ENCODE results near the gene HK3.

Gene HK3

DNA sequence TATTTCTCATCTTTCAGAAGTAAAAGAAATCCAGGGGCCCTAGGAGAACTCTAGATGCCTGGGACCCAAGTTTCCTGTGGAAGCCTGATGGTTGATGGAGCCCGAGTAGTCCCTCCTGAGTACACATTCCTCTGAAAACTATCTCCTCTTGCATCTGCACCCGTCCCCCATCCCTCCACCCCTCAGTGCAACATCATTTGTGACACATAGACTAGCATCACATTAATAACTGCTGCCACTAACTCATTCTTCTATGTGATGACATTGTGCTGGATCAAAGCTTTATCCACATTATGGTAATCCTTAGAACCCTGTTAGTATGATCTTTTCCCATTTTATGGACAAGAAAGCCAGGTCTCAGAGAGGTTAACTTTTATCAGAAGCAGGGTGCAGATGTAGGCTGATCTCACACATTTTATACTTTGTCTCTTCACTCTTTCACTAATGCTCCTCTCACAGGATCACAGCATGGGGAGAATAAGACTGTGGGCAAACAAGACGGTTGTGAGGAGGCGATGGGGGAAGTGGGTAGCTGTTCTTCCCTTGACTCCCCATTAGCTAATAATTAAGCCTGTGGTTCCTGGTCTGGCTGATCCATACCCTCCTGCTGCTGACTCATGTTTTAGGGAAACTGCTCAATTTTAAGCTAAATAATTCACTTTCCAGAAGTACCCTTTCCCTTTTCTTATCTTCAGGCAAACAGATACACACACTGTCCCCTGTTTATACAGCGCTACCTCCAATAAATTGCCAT, 3.9 kb upstream of the HK3 start:
- DNase-seq: no peak

DNA sequence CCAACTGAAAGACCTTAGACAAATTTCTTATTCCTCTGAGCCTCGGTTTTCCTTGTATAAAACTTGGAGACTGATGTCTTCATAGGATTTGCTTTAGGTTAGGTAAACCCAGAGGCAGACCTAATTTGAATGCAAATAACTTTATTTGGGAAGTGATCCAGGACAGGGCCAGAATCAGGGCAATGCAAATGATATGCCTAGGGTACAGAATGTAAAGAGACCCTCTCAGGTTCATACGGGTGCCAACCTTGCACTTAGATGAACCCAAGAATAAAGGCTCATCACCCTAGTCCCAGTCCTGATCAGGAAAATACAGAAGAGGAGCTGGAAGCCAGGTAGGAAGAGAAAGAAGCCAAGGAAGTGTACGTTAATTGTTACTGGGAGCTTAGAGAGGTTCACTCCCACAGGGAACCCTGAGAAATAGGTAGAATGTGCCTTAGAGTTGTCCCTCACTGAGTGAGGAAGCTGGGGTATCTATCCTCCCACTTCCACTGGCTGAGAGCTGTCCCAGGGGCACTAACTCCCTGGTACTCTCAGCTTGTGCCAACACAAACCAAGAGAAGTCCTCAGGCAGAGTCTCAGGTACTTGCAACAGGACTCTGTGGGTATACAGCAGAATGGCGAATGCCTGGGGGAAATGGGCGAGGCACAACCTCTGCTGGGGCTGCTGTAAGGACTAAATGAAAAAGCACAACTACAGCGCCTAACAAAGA, 3.1 kb upstream of the HK3 start:
- DNase-seq: no peak

DNA sequence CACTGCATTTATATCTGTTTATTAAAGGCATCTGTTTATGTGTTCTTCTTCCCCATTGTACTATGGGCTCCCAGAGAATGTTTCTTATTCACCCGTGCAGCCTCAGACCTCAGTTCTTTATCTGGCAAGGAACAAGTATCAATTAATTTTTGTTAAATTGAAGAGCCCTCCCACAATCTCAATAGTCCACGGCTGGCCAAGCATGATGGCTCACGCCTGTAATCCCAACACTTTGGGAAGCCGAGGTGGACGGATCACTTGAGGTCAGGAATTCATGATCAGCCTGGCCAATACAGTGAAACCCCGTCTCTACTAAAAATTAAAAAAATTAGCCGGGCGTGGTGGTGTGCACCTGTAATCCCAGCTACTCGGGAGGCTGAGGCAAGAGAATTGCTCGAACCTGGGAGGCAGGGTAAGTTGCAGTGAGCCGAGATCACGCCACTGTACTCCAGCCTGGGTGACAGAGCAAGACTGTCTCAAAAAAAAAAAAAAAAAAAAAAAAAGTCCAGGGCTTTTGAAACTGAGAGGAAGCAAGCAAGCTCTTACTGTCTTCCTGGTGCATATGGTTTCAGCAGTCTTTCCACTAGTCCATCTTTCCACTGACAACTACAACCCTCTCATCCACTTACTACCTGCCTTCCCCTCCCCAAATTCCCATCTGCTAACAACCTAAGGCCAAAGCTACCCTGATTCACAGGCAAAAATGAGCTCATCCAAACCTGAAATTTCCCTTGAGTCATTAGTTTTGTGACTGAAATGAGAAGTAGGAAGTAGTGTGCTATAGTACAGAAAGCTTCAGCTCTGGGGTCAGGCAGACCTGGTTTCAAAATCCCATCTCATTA, 2.3 kb upstream of the HK3 start:
- no peak for DNase-seq

DNA sequence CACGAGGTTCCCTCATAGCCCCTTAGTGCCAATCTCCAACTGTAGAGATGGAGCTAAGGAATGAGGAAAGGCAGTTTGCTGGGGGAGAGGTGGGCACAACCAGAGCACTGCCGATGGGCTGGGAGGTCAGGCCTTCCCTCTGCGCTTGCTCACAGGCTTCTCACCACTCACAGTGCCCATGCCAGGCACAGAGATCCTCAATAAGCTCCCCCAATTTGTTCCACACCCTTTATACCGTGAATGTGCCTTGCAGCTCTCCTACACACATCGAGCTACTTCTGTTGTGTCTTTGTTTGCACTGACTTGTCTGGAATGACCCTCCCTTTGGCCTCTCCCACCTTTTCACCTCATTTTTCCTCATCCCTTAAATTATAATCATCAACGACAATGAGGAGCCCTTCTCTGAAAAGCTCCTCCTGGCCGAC, 1.6 kb upstream of the HK3 start:
- DNase-seq: no peak

DNA sequence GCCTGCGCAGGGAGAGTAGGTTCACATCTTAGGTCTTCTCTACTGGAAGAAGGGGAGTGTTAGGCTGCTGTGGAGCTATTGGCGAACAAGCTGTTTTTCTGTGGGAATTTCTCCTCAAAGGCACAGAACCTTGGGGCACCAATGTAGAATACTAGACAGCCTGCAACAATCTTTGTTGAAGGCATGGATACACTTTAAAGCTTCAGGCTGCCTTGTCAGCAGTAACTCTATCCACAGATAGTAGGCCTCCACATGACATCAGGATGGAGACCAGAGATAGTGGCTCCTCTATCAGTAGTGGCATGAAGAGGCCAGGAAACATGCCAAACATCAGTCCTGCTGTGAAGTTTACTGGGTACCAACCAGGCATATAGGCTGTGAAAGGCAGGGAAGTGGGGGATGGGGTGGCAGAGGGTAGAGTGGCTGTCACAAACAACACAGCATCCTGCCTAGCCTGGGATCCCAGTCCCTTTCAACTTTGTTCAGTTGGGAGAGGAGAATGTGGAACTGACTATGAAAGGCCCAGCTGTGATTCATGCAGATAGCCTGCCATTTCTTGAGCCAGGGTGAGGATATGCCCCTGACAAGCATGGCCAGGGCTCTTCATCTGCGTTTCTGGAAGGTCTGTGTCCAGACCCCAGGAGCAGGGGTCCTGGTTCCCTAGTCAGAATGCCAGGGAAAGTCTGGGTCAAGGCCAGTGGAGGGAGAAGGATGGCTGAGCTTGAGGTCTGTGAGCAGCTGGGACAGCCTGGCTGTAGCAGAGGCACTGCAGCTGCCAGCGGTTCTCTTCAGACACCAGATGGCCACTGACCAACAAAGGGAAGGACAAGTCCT, 1.0 kb upstream of the HK3 start:
- DNase-seq: no peak

DNA sequence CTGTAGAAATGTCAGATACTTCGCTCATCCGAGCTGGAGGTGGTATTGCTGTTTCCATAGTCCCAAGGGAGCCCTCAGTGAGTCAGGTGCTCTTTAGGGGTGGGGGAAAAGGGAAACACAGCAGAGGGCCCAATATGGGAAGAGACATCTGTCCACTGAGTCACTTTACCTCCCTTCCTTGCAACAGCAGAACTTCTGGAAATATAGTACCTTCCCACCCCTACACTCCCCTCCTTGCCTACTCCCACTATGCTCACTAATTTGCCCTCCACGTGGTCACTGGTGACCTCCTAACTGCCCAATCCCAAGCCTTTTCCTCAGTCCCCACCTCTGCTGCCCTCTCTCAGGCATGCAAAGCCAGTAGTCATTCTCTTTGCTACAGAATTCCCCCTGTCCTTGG, 1.9 kb downstream of the HK3 start:
- DNase-seq: no peak

DNA sequence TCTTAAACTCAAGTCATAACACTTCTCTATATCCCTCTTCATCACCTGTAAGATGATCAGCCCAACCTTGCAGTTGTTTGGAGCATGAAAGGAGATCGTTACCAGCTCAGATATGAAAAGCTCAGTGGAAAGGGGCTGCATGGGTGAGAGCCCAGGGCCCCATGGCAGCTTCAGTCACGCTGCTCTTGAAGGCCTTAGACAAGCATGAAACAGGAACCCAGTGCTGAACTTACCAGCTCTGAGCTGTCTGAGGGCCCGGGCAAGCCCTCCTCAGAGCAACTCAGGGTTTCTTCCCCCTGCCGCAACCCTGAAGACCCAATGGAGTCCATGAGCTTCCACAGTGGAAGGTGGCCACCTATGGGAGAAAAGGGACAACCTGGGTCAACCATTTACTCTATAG, 3.3 kb downstream of the HK3 start:
- DNase-seq: no peak

DNA sequence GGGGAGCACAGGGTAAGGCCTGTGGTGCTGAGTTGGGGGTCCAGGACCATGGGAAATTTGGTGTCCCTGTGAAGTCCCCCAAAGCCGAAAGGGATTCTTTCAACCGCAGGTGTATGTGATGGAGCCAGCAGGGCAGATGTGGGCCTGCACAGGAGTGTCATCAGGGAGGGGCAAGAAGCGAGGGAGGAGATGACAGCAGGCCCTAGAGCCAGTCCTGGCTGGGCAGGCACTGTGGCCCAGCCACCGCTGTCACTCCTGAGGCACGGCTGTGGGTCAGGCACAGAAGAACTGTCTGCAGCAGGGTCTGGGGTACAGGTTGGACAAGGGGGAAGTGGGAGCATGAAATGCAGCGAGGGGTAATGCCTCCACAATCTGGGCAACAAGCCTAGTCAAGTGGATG, 4.8 kb downstream of the HK3 start:
- DNase-seq: no peak

DNA sequence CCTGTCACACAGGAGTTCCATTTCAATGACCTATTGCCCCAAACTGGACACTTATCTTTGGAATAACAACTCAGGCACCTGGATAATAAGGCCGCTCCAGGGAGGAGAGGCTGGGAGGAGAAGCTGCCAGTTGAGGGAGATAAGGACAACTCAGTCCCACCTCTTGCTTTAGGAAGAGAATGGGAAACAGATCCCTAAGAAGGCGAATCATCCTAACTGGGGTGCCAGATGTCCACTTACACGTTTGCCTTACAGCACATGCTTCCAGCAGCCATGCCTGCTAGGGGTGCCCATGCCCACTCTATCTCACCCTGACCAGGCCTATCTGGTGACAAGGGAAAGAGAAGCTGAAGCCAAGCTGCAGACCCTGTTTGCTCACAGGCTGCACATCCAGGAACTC, 6.5 kb downstream of the HK3 start:
- DNase-seq: no peak

DNA sequence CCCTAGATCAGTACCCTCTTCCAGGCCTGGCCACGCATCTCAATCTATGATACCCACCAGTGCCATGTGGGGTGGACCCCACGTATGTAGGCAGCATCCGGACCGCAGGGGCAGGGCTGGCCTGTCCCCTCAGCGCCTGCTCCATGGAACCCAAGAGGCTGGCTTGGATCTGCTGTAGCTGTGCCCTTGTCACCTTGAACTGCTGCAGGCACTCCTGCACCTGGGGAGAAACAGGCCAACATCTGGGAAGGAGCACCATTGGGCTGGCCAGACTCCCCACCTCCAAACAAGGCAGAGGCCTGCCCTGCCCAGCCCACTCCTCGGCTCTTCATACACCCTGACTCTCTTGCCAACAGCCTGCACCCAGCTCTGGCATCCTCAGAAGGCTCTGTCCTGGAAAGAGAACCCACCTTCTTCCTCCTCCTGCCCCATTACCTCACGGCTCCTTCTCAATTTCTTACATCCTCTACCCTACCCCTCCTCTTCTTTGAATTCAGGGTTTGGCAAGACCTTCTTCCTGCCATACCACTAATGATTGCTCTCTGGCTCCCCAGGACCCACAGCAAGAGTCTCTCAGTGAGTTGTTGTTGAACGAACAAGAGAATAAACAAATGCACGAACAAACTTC, 7.7 kb downstream of the HK3 start:
- DNase-seq: no peak

DNA sequence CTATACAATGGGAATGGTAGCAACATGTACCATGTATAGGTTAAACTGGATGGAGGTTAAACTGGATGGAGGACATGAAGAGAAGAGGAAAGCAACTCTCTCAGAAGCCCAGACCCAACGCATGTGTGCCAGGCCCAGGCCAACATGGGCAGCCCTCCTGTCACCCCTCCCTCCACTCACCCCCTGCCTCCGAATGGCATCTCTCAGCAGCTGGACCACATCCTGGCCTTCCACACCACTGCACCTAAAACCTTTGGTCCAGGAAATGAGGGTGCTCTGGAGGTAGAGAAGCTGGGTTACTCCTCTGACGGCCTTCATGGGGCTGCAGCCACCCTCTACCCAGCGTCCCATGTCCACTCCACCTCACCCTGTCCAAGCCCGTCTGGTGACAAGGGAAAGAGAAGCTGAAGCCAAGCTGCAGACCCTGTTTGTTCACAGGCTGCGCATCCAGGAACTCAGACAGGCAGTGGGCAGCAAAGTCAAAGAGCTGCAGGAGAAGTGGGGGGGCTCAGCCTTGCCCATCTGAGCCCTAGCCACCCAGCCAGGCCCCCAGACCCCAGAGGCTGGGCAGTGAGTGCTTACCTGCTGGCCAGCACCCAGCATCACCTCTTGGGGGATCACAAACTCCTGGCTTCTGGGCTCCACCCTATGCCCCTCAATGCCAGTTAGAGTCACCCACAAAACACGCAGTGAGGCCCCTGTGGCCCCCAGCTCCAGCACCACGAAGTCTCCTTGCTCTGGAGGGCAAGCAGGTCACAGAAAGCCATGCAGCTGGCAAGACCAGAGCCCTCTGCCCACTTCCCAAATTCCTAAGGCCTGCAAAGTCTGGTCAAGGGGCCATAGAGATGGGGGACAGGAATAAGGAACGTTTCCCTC, 8.5 kb downstream of the HK3 start:
- no peak for DNase-seq

DNA sequence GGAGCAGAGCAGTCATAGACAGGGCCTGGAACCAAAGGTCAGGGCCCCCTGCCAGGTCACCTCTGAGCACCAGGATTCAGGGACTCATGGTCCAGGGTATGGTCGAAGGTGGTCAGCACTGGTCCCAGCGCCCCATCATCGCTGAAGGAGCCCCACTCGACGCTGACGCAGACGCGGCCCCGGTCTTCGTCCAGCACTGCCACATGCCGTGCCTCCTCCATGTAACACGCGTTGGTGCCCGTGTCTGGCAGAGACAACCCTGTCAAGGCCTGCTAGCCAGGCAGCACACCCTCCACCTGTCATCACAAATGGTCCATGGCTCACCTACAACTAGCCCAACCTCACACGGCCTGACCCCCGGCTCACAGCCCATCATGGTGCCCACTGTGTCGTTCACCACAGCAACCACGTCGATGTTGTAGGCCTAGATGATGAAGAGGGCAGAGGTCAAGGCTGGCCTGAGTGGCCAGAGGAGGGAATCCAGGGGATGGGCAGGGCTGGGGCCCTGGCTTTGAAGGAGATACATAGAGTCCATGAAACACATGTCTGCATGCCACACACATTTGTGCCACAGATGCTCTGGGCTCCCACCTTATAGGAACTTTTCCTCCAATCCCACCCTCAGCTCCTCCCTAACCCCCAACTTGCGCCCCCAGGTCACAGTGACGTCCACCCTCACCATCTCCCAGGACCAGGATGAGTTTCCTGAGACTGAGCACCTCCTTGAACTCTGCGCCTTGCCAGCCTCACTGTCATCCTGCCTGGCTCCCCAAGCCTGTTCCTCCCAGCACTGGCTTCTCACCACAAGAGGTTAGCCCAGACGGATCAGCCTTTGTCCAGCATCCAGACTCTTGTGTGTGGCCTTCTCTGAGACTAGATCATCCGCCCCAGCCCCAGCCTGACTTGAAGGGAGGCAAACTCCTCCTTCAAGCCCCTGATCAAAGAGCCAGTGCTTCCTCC, 9.5 kb downstream of the HK3 start:
- no peak for DNase-seq

DNA sequence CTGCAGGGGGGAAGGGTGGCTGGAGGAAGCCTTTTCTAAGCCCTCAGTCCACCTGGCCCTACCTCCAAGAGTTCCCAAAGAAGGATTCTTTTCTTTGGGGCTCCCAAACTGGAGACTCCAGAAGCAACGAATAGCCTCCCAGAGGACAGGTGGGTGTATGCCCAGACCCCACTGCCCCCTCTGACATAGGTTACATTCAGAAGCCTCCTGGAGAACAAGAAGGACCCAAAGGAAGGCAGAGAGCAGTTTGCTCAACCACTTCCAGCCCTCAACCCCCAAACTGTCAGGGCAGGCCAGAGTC, 10.3 kb downstream of the HK3 start:
- no peak for DNase-seq

DNA sequence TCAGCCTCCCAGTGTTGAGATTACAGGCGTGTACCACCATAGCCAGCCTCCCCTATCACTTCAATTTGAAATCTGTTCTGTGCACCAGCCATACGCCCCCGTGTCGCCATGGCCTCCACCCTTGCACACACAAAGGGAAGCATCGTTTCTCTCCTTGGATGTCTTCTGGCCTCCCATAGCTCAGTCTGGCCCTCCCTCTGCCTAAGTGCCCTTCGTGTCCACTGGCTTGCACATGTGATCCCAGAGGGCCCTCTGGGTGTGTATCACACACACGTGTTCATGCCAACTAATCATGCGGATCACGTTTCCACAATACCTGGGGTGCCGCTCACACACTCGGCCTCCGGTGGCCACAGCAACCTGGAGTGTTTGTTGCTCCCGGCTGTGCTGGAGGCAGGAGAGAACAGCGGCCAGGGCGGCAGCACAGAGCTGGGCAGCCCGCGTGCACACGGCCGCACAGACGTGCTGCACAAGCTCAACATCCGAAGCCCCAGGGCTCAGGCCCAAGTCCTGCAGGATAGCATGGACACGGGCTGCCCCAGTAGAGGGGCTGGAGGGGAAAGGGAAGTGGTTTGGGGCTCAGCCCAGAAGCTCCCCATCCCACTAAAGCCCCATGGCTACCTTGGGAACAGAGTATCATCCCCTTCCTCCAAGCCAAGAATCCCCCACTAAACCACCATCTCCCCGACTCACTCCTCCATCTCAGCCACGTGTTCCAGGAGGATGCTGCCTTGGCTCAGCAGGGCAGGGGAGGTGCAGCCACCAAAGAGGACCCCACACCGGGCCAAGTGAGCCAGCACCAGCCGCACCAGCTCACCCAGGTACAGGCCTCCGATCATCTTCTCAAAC, 10.9 kb downstream of the HK3 start:
- DNase-seq: no peak

DNA sequence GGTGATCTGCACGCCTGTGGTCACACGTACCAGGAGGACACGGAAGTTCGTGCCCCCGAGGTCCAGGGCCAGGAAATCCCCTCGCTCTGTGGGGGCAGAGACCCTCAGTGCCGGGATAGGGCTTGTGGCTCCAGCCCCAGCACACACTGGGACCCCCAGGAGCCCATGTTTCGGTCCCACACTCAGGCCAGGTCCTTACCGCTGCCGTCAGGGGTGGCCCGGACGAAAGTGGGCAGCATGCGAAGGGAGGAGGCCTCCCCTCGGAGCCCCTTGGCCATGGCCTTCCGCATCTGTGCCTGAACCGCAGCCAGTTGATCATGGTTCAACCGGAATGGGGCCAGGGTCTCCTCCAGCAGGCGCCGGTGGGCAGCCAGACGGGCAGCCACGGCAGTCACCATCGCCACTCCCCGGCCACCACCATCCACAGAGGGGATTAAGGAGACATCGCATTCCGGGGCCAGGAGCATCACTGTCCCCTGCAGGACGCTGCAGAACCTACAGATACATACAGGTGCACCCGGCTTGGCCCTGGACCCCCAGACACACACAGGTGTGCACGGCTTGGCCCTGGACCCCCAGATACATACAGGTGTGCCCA, 11.8 kb downstream of the HK3 start:
- DNase-seq: no peak

DNA sequence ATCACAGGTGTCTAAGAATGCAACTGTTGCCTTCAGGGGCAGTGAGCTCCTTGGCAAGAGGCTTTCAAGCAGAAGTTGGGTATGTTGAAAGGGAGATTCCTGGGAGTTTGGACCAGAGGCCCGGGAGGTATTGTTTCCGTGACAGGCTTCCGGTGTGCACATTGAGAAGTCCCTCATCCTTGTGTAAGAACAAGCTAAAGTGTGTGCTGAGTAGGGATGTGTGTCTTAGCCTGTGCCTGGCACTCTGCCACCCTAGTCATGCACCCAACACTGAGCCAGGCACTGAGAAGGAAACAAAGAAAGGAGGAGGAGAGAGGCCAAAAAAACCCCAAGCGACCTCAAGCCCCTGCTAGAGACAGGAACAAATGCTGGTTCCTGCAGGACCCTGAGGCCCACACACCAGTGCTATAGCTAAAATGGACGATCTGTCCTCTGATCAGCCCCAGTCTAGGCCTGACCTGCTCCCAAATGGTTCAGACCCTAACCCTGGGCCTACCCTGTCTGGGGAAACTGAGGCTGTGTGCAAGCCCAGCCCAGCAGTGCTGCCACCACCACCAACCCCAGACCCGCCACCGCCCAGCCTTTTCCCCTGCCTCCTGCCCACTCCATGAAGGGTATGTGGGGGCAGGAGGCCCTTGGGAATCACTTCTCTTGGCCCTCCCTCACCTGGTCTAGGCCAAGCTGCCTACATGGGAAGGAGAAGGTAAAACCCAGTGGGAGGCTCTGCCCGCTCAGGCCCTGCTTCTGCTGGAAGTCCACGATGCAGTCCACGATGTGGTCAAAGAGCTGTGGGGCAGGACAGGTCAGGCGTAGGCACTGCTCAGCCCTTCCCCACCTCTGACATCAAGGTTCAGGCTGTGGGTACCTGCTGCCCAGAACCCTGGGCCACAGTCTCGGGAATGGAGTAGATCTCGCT, 12.6 kb downstream of the HK3 start:
- no peak for DNase-seq

DNA sequence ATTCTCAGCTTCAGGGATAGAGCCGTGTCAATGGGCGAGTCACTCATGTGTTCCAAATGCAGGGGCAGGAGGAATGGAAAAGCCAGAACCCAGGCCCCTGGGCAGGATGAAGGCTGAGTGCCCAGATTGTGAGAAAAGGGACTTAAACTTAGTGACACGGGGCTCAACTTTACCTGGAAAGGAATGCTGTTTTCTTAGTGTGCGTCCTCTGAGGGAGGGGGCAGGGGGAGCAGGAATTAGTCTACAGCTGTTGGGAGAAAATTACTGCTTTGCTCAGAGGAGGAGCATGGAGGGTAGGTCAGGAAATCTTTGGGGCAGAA, 14.6 kb downstream of the HK3 start:
- DNase-seq: no peak

All from fibroblast of skin of scalp (primary cell).